NCI-H2196 treated with DMSO at 0.1 percent for 48 hours (cell line): Measurements from ENCODE around the gene FOLR1.

Experiments
- DNase-seq: peaks from one replicate; lab custom pipeline; 2025; ENCODE audit not compliant: unreplicated experiment; lab: John Stamatoyannopoulos, UW

FOLR1 gene

DNA sequence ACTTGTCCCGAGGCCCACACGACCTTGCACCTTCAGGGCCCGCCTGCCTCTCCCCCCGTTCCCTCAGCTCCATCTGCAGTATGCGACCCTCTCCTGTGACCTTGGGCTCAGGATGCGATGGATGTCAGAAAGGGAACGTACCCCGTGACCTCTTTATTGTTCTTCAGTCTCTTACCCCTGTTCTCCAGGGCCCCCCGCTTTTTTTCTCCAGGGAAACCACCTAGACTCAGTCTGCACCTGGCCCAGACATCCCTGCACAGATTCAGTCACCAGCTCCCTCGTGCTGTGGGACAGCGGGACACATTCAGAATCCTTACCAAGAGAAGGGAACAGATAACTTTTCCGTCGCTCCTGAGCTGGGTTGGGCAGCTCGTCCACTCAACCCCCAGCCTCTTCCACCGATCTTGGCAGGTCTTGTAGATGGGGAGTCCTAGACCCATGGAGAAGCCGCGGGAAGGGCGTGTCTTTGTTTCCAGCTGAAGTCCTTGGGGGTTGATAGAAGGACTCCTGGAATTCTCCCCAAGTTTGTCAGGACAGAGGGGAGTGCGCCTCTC, 53.4 kb downstream of the FOLR1 start:
- no peak for DNase-seq
